NCI-H1092 treated with DMSO at 0.1 percent for 48 hours (cell line): ENCODE data around the gene COA6.

Experiments used
- DNase-seq: peaks from one replicate; lab custom pipeline; 2025; lab: John Stamatoyannopoulos, UW

Gene COA6

GRCh38 chr1:234412830-234413229 is 39.6 kb downstream of the COA6 start:
- no peak for DNase-seq

GRCh38 chr1:234413485-234413884 is 40.2 kb downstream of the COA6 start:
- no peak for DNase-seq

GRCh38 chr1:234413990-234414389 is 40.7 kb downstream of the COA6 start:
- DNase-seq = no peak

GRCh38 chr1:234427950-234428646 is 54.8 kb downstream of the COA6 start:
- no peak for DNase-seq

GRCh38 chr1:234429434-234429806 is 56.2 kb downstream of the COA6 start:
- no peak for DNase-seq

- no peak for DNase-seq
Measured at GRCh38 chr1:234430691-234431090, 57.4 kb downstream of the COA6 start.

- no peak for DNase-seq
Measured at GRCh38 chr1:234431255-234431654, 58.0 kb downstream of the COA6 start.

- no peak for DNase-seq
Measured at GRCh38 chr1:234433563-234434285, 60.5 kb downstream of the COA6 start.
